ACC112 (cell line): ENCODE results near the gene PLPP3.
A peak's percentile ranks its signal among the peaks of the same experiment; 100 is the strongest.

Source experiments
- H2AFZ ChIP-seq: fragments of 200-600 bp; sonication (generic); one replicate; pipeline ENCODE4 v1.6.0; 2017; ENCODE audit warnings: antibody characterized with exemption, low read length; ENCODE audit not compliant: unreplicated experiment
- H3K27ac ChIP-seq: fragments of 200-600 bp; sonication (generic); 2 replicates; pipeline ENCODE4 v1.5.1; 2014; ENCODE audit warnings: low read depth, mild to moderate bottlenecking, antibody characterized with exemption, low read length, moderate library complexity
- H3K27me3 ChIP-seq: fragments of 200-600 bp; sonication (generic); 2 replicates; pipeline ENCODE4 v1.6.1; 2014; ENCODE audit warnings: mild to moderate bottlenecking, antibody characterized with exemption, low read length, moderate library complexity, mixed read lengths; ENCODE audit not compliant: insufficient read depth
- H3K36me3 ChIP-seq: fragments of 200-600 bp; sonication (generic); 2 replicates; pipeline ENCODE4 v1.6.1; 2016; ENCODE audit warnings: mild to moderate bottlenecking, antibody characterized with exemption, low read length, moderate library complexity, mixed read lengths; ENCODE audit not compliant: insufficient read depth
- H3K4me1 ChIP-seq: fragments of 200-600 bp; sonication (generic); one replicate; pipeline ENCODE4 v1.6.1; 2016; ENCODE audit warnings: low read length, mixed read lengths; ENCODE audit not compliant: insufficient read depth, unreplicated experiment, control insufficient read depth
- H3K4me3 ChIP-seq: fragments of 200-600 bp; sonication (generic); 2 replicates; pipeline ENCODE4 v1.5.1; 2014; ENCODE audit warnings: mild to moderate bottlenecking, low read depth, low read length
- H3K79me2 ChIP-seq: fragments of 200-600 bp; sonication (generic); one replicate; pipeline ENCODE4 v1.6.0; 2016; ENCODE audit warnings: low read length; ENCODE audit not compliant: control insufficient read depth, unreplicated experiment, insufficient read depth

Gene PLPP3

DNA sequence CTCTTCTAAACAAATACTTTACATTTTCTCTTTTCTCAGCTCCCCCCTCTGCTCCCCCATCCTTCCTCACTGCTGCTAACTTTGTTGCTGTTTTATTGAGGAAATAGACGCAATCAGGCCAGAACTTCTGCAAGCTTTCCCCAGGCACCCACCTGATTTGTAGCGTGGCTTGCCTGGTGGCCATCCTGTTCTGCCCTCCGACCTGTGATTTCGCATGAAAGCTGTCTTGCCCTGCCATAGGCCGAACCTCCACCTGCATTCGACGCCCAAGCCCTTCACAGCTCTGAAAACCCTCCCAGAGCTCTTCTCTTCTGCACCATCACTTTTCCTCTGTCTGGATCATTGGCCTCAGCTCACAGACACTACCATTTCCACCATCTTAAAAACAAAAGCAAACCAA lies 100.6 kb downstream of the PLPP3 start:
- H3K27me3 ChIP-seq, result no peaks in the 10 kb centered on the region
- peaks cover 9% of the 10 kb centered on the region for H3K4me1 ChIP-seq
- H3K4me3 ChIP-seq, result no peak overlapping the region
- no peak overlapping the region for H2AFZ ChIP-seq
- no peaks in the 10 kb centered on the region for H3K36me3 ChIP-seq
- H3K27ac ChIP-seq, result no peak overlapping the region
- no peaks in the 10 kb centered on the region for H3K79me2 ChIP-seq

DNA sequence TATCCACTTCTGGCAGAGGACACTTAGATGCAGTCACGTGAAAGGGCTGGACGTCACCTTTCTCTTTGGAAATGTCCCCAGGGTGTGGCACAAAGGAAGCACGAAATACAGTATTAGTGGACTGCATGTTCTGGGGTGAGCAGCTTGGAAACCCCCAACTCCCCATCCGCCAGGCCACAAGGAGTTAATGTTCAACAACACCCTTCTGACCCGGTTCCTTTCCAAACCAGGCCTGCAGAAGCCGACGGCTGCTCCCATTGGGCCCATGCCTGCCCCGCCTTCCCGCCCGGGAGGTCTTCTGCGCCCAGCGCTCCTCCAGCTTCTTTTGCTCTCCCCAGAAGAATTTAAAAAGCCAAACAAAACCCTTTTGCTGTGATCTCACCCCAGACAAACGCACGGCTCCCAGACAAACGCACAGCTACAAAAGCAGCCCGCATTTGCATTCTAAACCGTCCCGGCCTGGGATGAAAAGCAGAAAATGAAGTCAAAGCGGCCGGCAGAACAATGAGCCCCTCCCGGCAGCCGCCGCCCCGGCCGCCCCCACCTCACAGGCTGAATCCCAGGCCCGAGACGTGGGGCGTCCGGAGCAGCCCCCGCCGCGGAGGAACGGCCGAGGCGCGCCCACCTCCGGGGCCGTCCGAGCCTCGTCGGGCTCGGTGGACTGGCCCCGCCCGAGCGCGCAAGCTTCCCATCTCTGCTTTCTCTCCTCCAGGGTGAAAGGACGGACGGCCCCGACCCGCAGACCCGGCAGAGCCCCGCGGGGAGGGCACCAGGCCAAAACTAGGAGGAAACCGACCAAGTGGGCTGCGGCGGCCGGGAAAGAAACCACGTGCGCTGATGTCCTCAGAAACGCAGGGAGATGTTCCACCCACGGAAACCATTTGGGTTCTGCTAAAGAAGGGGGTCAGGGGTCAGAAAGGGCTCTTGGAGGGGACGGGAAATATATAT lies 101.9 kb downstream of the PLPP3 start:
- no peak overlapping the region; the same call in 1 of the 2 replicates for H3K27ac ChIP-seq
- H3K27me3 ChIP-seq, result no peaks in the 10 kb centered on the region
- no peaks in the 10 kb centered on the region for H3K79me2 ChIP-seq
- H3K4me1 ChIP-seq, result peaks cover 16% of the 10 kb centered on the region
- H3K36me3 ChIP-seq, result no peaks in the 10 kb centered on the region
- peak overlapping the region; percentile 88 for H3K4me3 ChIP-seq
- peak overlapping the region; percentile 27 for H2AFZ ChIP-seq

DNA sequence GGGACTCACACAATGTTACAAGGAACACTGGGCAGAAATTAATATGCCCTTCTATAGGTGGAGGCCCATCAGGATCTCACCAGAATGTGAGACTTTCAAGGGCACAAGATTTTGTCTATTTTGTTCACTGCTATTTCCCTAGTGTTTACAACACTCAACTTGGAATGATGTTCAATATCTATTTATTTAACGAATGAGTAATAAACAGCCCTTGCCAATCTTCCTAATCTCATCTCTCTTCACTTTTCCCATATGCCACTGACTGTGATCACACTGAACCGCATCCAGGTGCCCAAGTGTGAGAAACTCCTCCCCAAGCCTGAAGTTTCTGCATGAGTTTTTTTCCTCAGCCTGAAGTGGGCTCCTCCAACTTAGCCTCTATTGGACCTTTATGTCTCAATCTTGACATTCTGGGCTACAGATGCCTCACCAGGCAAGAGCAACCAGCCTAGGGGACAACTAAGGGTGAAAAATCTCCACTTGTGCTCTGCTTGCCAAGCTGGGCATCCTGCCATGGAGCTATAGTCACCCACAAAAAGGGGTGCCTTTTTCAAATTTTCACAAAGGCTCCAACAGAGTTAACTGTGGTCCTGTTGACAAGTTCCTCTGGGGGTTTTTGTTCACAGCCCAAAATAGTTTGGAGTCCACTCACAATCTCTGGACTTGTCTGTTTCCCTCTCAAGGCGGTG lies 105.6 kb downstream of the PLPP3 start:
- Histone ChIP-seq H2AFZ (no peak overlapping the region), H3K4me1 (peaks cover 29% of the 10 kb centered on the region), H3K36me3 (no peaks in the 10 kb centered on the region), H3K27ac (no peak overlapping the region), H3K79me2 (no peaks in the 10 kb centered on the region), H3K27me3 (no peaks in the 10 kb centered on the region), H3K4me3 (no peak overlapping the region)

DNA sequence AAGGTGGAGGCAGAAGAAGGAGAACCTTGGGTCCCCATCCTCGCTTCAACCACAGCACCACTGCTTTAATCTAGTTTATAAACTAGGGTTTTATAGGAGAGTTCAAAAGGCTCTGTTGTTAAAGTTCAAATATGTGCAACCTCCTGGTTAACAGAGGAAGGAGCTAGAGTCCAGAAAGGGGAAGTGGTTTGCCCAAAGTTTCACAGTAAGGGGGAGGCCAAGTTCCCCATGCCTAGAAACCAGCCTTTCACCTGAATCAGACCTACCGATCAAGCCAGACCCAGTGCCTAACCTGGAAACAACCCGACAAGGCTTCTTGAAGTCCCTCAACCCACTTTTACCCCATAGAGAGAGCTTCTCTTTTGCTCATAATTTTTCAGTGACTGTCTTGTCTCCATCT lies 106.5 kb downstream of the PLPP3 start:
- peaks cover 29% of the 10 kb centered on the region for H3K4me1 ChIP-seq

DNA sequence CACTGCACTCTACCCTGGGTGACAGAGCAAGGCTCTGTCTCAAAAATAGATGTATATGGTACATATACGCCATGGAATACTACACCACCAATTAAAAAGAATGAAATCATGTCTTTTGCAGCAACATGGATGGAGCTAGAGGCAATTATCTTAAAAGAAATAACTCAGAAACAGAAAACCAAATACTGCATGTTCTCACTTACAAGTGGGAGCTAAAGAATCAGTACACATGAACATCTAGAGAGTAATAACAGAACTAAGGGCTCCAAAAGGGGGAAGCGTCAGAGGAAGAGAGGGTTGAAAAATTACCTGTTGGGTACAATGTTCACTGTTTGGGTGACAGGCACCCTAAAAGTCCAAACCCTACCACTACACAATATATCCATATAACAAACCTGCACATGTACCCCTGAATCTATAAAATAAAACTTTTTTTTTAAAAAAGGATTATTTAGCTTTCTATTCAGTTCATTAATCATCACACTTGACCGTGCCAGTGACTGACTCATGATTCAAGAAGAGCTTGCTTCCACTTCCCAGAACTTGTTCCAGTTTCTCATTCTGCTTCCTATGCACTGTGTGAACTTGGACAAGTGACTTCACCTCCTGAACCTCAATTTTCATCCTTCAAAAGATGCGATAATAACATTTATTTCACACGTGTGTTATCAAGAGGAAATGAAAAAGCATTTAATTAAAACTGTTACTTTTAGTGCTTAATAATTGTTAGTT lies 109.6 kb downstream of the PLPP3 start:
- H3K27me3 ChIP-seq, result no peaks in the 10 kb centered on the region
- H3K36me3 ChIP-seq, result no peaks in the 10 kb centered on the region
- no peak overlapping the region for H3K4me3 ChIP-seq
- H3K79me2 ChIP-seq, result no peaks in the 10 kb centered on the region
- no peak overlapping the region for H3K27ac ChIP-seq
- peaks cover 25% of the 10 kb centered on the region for H3K4me1 ChIP-seq
- H2AFZ ChIP-seq, result no peak overlapping the region

More for the DNA sequence above, 106.5 kb downstream of the PLPP3 start:
- no peak overlapping the region for H2AFZ ChIP-seq
- H3K27ac ChIP-seq, result no peak overlapping the region
- no peaks in the 10 kb centered on the region for H3K79me2 ChIP-seq
- H3K27me3 ChIP-seq, result no peaks in the 10 kb centered on the region
- H3K4me3 ChIP-seq, result no peak overlapping the region
- no peaks in the 10 kb centered on the region for H3K36me3 ChIP-seq

DNA sequence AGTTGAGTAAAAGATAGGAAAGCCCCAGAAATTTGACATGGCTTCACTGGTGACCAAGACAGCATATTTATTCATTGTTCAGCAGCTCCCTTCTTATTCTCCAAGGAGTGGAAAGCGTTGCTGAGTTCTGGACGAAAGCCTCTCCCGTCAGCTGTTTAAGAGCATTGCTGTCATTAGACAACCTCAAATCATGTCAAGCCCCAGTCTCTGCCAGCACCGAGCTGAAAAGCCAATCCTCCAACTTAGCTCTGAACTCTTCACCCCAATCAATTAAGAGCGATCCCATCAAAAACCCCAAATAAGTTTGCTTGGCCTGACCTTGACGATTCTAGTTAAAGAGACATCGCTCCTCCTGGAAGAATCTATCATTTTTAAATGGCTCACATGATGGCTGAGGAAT lies 110.8 kb downstream of the PLPP3 start:
- no peaks in the 10 kb centered on the region for H3K27me3 ChIP-seq
- no peaks in the 10 kb centered on the region for H3K36me3 ChIP-seq
- H3K4me1 ChIP-seq, result peaks cover 18% of the 10 kb centered on the region
- no peaks in the 10 kb centered on the region for H3K79me2 ChIP-seq
- H3K27ac ChIP-seq, result no peak overlapping the region
- H3K4me3 ChIP-seq, result no peak overlapping the region
- no peak overlapping the region for H2AFZ ChIP-seq

DNA sequence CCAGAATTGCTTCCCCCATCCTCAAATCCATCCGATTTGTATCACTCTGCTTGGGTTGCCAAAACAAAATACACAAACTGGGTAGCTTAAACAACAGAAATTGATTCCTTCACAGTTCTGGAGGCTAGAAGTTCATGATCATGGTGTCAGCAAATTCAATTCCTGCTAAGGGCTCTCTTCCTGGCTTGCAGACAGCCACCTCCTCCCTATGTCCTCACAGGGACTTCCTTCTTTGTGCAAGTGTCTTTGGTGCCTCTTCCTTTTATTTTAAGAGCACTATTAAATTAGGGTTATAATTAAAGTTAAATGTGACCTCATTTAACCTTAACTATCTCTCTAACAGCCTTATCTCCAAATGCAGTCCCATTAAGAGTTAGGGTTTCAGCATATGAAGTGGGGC lies 112.8 kb downstream of the PLPP3 start:
- Histone ChIP-seq H3K79me2 (no peaks in the 10 kb centered on the region), H3K4me3 (no peak overlapping the region), H3K4me1 (peaks cover 13% of the 10 kb centered on the region), H3K36me3 (no peaks in the 10 kb centered on the region), H3K27ac (no peak overlapping the region), H2AFZ (no peak overlapping the region), H3K27me3 (no peaks in the 10 kb centered on the region)

DNA sequence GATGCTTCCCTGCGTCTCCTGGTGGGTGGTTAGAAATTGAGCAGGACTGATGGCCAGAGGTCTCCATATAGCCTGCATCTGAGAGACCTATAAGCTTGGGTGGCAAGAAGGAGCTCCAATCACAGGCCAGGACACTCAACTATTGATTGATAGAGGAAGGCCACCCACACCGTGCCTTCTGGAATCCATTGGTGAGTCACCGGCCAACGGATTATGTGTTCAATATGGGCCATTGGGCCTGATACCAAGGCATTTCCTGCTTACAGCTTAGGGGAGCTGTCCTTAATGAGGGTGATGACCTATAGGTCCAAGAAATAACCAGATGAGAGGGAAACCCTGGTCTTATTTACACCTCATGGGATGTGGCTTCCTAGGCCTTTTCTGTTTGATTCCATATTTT lies 115.1 kb downstream of the PLPP3 start:
- H3K36me3 ChIP-seq, result no peaks in the 10 kb centered on the region
- H3K4me3 ChIP-seq, result no peak overlapping the region
- H2AFZ ChIP-seq, result no peak overlapping the region
- no peaks in the 10 kb centered on the region for H3K4me1 ChIP-seq
- H3K79me2 ChIP-seq, result no peaks in the 10 kb centered on the region
- H3K27ac ChIP-seq, result no peak overlapping the region
- H3K27me3 ChIP-seq, result no peaks in the 10 kb centered on the region

DNA sequence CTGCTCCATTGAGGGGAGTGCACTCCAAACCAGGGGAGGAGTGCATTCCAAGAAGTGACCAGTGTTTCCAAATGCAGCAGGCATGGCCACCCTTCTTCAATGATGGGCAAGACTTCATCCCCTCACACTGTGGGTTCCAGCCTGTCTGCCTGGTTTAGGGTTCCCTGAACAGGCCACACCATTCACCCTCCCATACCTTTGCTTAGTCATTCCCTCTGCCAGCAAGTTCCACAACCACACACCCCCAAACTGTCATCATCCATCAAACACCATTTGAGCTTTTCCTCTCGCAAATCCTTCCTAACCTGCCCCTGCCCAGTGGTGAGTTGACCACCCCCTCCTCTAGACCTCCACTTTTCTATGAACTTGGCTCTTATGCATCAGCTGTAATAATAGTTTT lies 116.0 kb downstream of the PLPP3 start:
- Histone ChIP-seq H3K79me2 (no peaks in the 10 kb centered on the region), H3K27ac (no peak overlapping the region), H2AFZ (no peak overlapping the region), H3K4me3 (no peak overlapping the region), H3K4me1 (no peaks in the 10 kb centered on the region), H3K27me3 (no peaks in the 10 kb centered on the region), H3K36me3 (no peaks in the 10 kb centered on the region)

DNA sequence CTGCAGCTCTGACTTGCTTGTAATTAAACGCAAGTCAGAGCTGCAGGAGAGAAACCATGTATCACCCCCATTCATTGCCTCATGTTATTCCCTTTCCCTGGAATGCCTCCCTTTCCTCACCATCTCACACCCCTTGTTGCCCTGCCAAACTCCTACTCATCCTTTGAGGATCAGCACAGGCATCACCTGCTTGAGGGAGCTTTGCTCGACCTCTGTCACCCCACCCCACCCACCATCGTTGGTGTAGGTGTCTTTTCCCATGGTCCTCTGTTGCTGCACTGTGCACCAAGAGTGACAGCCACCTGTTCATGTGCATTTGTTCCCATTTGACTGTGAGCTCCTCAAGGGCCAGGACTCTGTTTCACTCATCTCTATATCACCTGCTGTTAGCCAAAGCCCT lies 117.2 kb downstream of the PLPP3 start:
- H3K27me3 ChIP-seq, result no peaks in the 10 kb centered on the region
- no peak overlapping the region for H3K27ac ChIP-seq
- no peaks in the 10 kb centered on the region for H3K79me2 ChIP-seq
- H3K36me3 ChIP-seq, result no peaks in the 10 kb centered on the region
- no peak overlapping the region for H3K4me3 ChIP-seq
- no peak overlapping the region for H2AFZ ChIP-seq
- no peaks in the 10 kb centered on the region for H3K4me1 ChIP-seq
